H1 (cell line): ENCODE results near the gene LDAH. TPM values are rescaled to one million over a fixed set of nuclear protein-coding genes. Genes with fewer than 3 reads are reported as not detected.

Experiments
- CEBPB ChIP-seq: IDR thresholded peaks from 2 replicates; pipeline ENCODE4 v1.6.1; 2012; ENCODE audit warnings: low read depth, low read length
- EP300 ChIP-seq, 2 experiments: IDR thresholded peaks; 1 replicate in 1 of 2; 2 replicates in 1 of 2; pipeline ENCODE4 v1.6.1; 2011 to 2012; ENCODE audit warnings: low read depth in 2 of 2, low read length in 2 of 2, mild to moderate bottlenecking in 2 of 2, borderline replicate concordance in 1 of 2, inconsistent platforms in 1 of 2, moderate library complexity in 1 of 2
- EZH2 ChIP-seq: fragments of 200-600 bp; sonication (generic); IDR thresholded peaks from 2 replicates; pipeline ENCODE4 v1.7.1; 2012; ENCODE audit warnings: low read depth, mild to moderate bottlenecking, moderate library complexity, low read length, inconsistent platforms; ENCODE audit not compliant: severe bottlenecking
- KDM5A ChIP-seq: fragments of 200-600 bp; IDR thresholded peaks from 2 replicates; pipeline ENCODE4 v1.7.1; 2012; ENCODE audit warnings: mild to moderate bottlenecking, low read length, inconsistent platforms, mixed read lengths
- PHF8 ChIP-seq: fragments of 200-600 bp; sonication (generic); conservative IDR thresholded peaks from 2 replicates; pipeline ENCODE4 v1.7.1; 2012; ENCODE audit warnings: low read depth, mild to moderate bottlenecking, inconsistent platforms, low read length, moderate library complexity
- RAD21 ChIP-seq, 2 experiments: IDR thresholded peaks in 1 of 2; conservative IDR thresholded peaks in 1 of 2; 2 replicates each; pipeline ENCODE4 v1.6.1; 2011; ENCODE audit warnings: low read depth in 2 of 2, low read length in 2 of 2, improper control_type of control experiment in 1 of 2, inconsistent platforms in 1 of 2, mild to moderate bottlenecking in 1 of 2, moderate library complexity in 1 of 2
- SIN3A ChIP-seq, 2 experiments: IDR thresholded peaks in 1 of 2; conservative IDR thresholded peaks in 1 of 2; 2 replicates each; pipeline ENCODE4 v1.6.1; 2011 to 2012; ENCODE audit warnings: low read length in 2 of 2, improper control_type of control experiment in 1 of 2, low read depth in 1 of 2, mild to moderate bottlenecking in 1 of 2
- SP2 ChIP-seq: IDR thresholded peaks from 2 replicates; pipeline ENCODE4 v1.6.1; 2012; ENCODE audit warnings: mild to moderate bottlenecking, low read length, inconsistent platforms
- SRF ChIP-seq: IDR thresholded peaks from 2 replicates; pipeline ENCODE4 v1.6.1; 2011; ENCODE audit warnings: mild to moderate bottlenecking, low read depth, low read length, moderate library complexity
- TAF7 ChIP-seq: optimal IDR thresholded peaks from 2 replicates; pipeline ENCODE3; 2011; ENCODE audit warnings: low read depth, mild to moderate bottlenecking, inconsistent platforms, low read length, moderate library complexity, borderline replicate concordance
- TEAD4 ChIP-seq: IDR thresholded peaks from 2 replicates; pipeline ENCODE4 v1.6.1; 2012; ENCODE audit warnings: low read depth, low read length, inconsistent platforms, mixed read lengths
- YY1 ChIP-seq: IDR thresholded peaks from 2 replicates; pipeline ENCODE4 v1.6.1; 2011; ENCODE audit warnings: low read depth, mild to moderate bottlenecking, low read length
- polyA plus RNA-seq, 7 experiments: library from polyadenylated mRNA; depleted of rRNA in 3 of 7; stranded (reverse) in 5 of 7; unstranded in 2 of 7; fragments of >200 nt in 5 of 7; fragments of 200-250 nt in 2 of 7; gene quantifications; 1 replicate in 5 of 7; 2 replicates in 1 of 7; 4 replicates in 1 of 7; pipeline versions ENCODE4 v1.2.1 to v1.2.3, GENCODE V29; 2011 to 2013; ENCODE audit warnings: missing spikeins in 2 of 7, mixed read lengths in 2 of 7
- total RNA-seq: library from RNA; stranded (reverse); fragmentation: NEBNext Ultra II Directional; extraction: Animal tissue kit (Norgen Biotek cat#: 25700); gene quantifications from 2 replicates; pipeline ENCODE4 v1.2.1, GENCODE V29; 2021
- TF ChIP-seq, protein P1 (sequence below): IDR thresholded peaks from 2 replicates; pipeline ENCODE4 v1.6.1; 2012; ENCODE audit warnings: inconsistent platforms
- TF ChIP-seq, protein P2 (sequence below): IDR thresholded peaks from 2 replicates; pipeline ENCODE4 v1.6.1; 2011; ENCODE audit warnings: low read depth, mild to moderate bottlenecking, low read length; ENCODE audit not compliant: insufficient read depth

Gene LDAH
- total and polyA plus RNA-seq, 2 of the 8 experiments (the other 6 are each of a cell fraction or from before 2014, with no cell fraction given) = 10.9 to 26.3 TPM

- TF ChIP-seq EZH2 (peak; percentile 25), YY1 (no peak), TEAD4 (no peak; the same call in 1 of the 2 replicates), EP300 (IDR thresholded peaks at IDR 0.05; ENCODE audit: borderline replicate concordance in 1 of 2, low read depth in 2 of 2, low read length in 2 of 2) (peak in 1 of 2 experiments; percentile 60; a peak in 1 of 3 replicates), SIN3A (conservative IDR thresholded peaks at IDR 0.05 in 1 of 2, IDR thresholded peaks at IDR 0.05 in 1 of 2; ENCODE audit: low read depth in 1 of 2, low read length in 2 of 2) (0 out of 4 replicates have a peak, but pooled peaks of 1 of the 2 experiments have one; percentile 0), RAD21 (IDR thresholded peaks at IDR 0.05 in 1 of 2, conservative IDR thresholded peaks at IDR 0.05 in 1 of 2; ENCODE audit: low read depth in 2 of 2, low read length in 2 of 2) (peak; percentile 49 to 76), KDM5A (no peak), SP2 (no peak), CEBPB (no peak), SRF (peak; percentile 27; the same call in 1 of the 2 replicates), PHF8 (peak; percentile 82), TAF7 (peak; percentile 25)
- TF ChIP-seq, protein P1, sequence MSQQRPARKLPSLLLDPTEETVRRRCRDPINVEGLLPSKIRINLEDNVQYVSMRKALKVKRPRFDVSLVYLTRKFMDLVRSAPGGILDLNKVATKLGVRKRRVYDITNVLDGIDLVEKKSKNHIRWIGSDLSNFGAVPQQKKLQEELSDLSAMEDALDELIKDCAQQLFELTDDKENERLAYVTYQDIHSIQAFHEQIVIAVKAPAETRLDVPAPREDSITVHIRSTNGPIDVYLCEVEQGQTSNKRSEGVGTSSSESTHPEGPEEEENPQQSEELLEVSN = no peak; the same call in 1 of the 2 replicates
- TF ChIP-seq, protein P2, sequence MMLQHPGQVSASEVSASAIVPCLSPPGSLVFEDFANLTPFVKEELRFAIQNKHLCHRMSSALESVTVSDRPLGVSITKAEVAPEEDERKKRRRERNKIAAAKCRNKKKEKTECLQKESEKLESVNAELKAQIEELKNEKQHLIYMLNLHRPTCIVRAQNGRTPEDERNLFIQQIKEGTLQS = peak; percentile 51; the same call in 1 of the 2 replicates
Observed at GRCh38 chr2:20650877-20651730, 171.8 kb downstream of the LDAH start, which contains the start of gene HS1BP3 (continued).
